NT2/D1 (cell line): ENCODE measurements around the gene C15orf40.

Experiments
- DNase-seq: peaks from one replicate; pipeline ENCODE4 v3.0.0-alpha.2; 2011; ENCODE audit warnings: low read depth, low spot score
- H3K27me3 ChIP-seq: 2 replicates; pipeline ENCODE4 v1.6.0; 2011; ENCODE audit warnings: mild to moderate bottlenecking; ENCODE audit not compliant: insufficient read length, insufficient read depth
- H3K36me3 ChIP-seq: 2 replicates; pipeline ENCODE4 v1.6.1; 2011; ENCODE audit warnings: mild to moderate bottlenecking, low read length, mixed read lengths; ENCODE audit not compliant: insufficient read depth, insufficient read length
- H3K4me1 ChIP-seq: 2 replicates; pipeline ENCODE4 v1.5.1; 2011; ENCODE audit not compliant: insufficient read depth, insufficient read length
- H3K4me3 ChIP-seq: 2 replicates; pipeline ENCODE4 v1.5.1; 2011; ENCODE audit warnings: low read depth; ENCODE audit not compliant: insufficient read length
- H3K9ac ChIP-seq: 2 replicates; pipeline ENCODE4 v1.6.0; 2011; ENCODE audit warnings: low read depth; ENCODE audit not compliant: insufficient read length
- H3K9me3 ChIP-seq: 2 replicates; pipeline ENCODE4 v1.5.1; 2011; ENCODE audit warnings: mild to moderate bottlenecking, low read length; ENCODE audit not compliant: insufficient read depth
- SUZ12 ChIP-seq: IDR thresholded peaks from 2 replicates; pipeline ENCODE4 v1.6.1; 2011; ENCODE audit not compliant: insufficient read length, insufficient read depth; ENCODE audit errors: extremely low read depth
- YY1 ChIP-seq: IDR thresholded peaks from 2 replicates; pipeline ENCODE4 v1.6.1; 2011; ENCODE audit not compliant: insufficient read length, insufficient read depth
- ZNF274 ChIP-seq: IDR thresholded peaks from 2 replicates; pipeline ENCODE4 v1.6.1; 2011; ENCODE audit warnings: mild to moderate bottlenecking, low read depth, low read length

Gene C15orf40

DNA sequence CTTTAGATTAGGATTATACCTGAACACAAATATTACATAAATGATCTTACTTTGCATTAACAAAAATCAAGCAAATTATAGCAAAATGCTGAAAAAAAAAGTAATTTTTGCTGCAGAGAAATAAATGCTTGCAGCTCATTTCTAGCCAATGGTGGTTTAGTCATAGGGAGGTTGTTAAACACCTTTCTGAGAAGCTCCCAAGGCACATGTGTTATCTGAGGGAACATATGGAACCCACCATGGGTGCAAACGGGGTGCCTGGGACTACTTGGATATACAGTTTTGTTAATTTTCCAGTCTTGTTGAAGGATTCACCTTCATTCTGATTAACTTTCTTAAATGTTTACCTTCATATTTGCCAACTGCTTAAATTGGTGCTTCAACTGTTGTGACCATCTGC lies 34.4 kb downstream of the C15orf40 start:
- Histone ChIP-seq H3K4me1 (no peaks in the 10 kb centered on the region), H3K4me3 (no peak overlapping the region), H3K27me3 (no peaks in the 10 kb centered on the region), H3K9me3 (no peaks in the 10 kb centered on the region), H3K9ac (no peak overlapping the region), H3K36me3 (no peaks in the 10 kb centered on the region)
- no peak for DNase-seq
- TF ChIP-seq ZNF274 (no peak), YY1 (no peak), SUZ12 (no peak)

DNA sequence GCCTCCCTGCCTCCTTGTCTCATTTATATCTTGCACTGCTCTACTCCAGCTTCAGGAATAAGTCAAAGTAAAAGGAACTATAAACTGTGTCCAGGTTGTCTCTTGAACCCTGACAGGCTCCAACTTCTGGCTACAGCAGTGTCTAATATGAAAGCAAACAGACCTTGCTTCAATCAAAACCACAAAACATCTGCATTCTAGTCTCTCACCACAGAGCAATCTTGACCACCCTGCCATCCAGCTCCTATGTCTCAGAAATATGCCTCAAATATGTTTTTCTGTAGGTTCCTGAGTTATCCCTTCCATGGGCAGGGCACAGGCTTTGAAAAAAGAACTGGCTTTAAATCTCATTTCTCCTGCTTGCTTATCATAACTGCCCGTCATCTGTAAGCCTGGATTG lies 38.4 kb downstream of the C15orf40 start:
- DNase-seq = no peak
- Histone ChIP-seq H3K36me3 (no peaks in the 10 kb centered on the region), H3K9ac (no peak overlapping the region), H3K27me3 (no peaks in the 10 kb centered on the region), H3K4me3 (no peak overlapping the region), H3K9me3 (no peaks in the 10 kb centered on the region), H3K4me1 (no peaks in the 10 kb centered on the region)
- TF ChIP-seq YY1 (no peak), SUZ12 (no peak), ZNF274 (no peak)

DNA sequence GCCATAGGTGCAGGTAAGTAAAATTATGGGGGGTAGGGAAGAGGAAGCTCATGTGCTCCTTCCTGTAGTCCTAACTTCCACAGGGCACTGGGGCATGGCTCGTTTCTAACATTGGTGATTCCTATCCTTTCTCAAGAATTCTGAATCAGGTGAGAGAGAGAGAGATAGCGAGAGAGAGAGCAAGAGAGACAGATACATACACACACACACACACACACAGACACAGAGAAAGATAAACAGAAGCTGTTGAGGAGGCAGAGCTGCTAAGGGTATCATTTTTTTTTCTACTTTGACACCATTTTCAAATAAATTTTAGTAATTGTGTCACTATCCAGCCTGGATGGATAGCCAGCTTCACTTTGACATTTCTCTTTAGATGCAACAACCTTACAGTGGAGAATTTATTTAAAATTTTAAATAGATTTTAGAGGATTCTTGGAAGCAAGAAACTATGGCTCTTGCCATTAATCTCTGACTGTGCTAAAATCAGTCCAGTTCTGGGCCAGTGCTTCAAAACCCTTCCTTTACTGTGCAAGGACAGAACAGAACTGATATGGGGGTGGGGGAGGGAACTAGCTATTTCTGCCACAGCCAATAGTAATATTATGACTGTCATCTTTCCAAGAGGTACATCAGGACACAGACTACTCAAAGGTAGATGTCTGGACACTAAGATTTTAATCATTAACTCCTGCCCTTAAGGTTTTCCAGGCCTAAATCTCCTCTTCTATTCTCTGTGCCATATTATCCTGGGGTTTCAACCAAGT lies 40.0 kb downstream of the C15orf40 start:
- H3K27me3 ChIP-seq = no peaks in the 10 kb centered on the region
- no peak for TF ChIP-seq ZNF274
- no peak for TF ChIP-seq SUZ12
- TF ChIP-seq YY1 = no peak
- no peak overlapping the region for H3K4me3 ChIP-seq
- H3K9ac ChIP-seq = no peak overlapping the region
- no peaks in the 10 kb centered on the region for H3K36me3 ChIP-seq
- no peaks in the 10 kb centered on the region for H3K9me3 ChIP-seq
- DNase-seq = no peak
- H3K4me1 ChIP-seq = no peaks in the 10 kb centered on the region

DNA sequence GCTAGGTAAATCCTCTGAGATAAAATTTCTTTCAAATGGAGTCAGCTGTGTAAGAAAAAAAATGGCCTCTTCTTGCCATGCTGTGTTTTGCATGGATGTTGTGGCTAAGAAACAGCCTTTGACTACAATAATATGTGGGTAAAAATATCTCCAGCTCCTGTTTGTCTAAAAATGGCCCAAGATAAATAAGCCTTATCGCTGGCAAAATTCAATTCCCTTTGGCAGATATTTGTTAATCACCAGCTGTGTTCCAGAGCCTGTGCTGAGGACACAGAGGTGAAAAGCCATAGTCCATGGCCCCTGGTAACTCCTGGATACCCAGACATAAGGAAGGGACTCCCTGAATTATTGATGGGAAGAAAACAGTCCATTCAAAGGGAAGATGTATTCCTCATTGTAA lies 40.7 kb downstream of the C15orf40 start:
- Histone ChIP-seq H3K27me3 (no peaks in the 10 kb centered on the region), H3K9ac (no peak overlapping the region), H3K36me3 (no peaks in the 10 kb centered on the region), H3K4me1 (no peaks in the 10 kb centered on the region), H3K4me3 (no peak overlapping the region), H3K9me3 (no peaks in the 10 kb centered on the region)
- TF ChIP-seq SUZ12 = no peak
- no peak for TF ChIP-seq YY1
- no peak for TF ChIP-seq ZNF274
- no peak for DNase-seq

DNA sequence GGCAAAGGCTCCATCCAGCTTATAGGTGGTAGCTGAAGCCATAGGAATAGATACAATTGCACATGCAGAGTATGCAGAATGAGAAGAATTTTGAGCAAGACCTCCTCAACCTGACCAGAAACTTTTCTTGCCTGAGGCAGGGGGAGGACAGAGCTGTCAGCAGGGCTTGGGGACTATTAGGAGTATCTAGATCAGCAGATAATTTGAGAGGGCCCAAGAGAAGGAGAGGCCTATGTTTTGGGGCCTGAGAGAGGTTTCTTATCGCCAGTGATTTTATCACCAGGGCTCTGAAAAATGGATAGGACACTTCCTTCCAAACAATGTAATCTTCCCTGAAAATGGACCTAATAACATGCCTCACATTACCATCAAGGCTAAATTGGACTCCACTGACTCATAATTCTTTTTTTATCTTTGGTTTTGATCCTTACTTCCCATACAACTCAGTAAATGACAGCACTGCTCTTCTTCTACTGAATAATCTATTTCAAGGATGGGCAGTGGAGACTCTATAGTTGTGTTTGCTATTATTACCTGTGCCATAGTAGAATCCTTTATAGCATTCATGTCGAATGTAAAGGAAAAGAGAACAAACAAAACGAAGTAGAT lies 41.3 kb downstream of the C15orf40 start:
- Histone ChIP-seq H3K9ac (no peak overlapping the region), H3K4me1 (no peaks in the 10 kb centered on the region), H3K4me3 (no peak overlapping the region), H3K27me3 (no peaks in the 10 kb centered on the region), H3K9me3 (no peaks in the 10 kb centered on the region), H3K36me3 (no peaks in the 10 kb centered on the region)
- DNase-seq = no peak
- TF ChIP-seq YY1 (no peak), ZNF274 (no peak), SUZ12 (no peak)

DNA sequence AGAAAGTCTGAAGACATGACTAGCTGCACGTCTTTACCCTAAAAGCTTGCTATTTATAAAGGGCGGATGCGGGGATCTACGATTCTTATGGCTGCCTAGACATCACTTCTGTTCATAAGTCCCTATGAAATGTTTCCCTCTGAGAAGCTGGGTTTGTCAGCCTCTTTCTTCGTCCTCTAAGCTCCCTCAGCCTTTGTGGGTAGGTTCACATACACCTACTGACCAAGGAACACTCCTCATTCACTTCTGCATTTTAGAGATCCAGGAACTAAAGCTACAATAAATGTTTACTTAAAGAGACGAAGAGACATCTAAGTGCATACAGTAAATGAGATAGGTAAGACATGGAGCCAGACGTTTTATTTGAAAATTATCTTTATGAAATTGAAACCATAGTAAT lies 42.1 kb downstream of the C15orf40 start:
- no peaks in the 10 kb centered on the region for H3K9me3 ChIP-seq
- TF ChIP-seq ZNF274 = no peak
- TF ChIP-seq SUZ12 = no peak
- no peak overlapping the region for H3K9ac ChIP-seq
- no peaks in the 10 kb centered on the region for H3K36me3 ChIP-seq
- no peak overlapping the region for H3K4me3 ChIP-seq
- DNase-seq = no peak
- no peaks in the 10 kb centered on the region for H3K4me1 ChIP-seq
- no peaks in the 10 kb centered on the region for H3K27me3 ChIP-seq

DNA sequence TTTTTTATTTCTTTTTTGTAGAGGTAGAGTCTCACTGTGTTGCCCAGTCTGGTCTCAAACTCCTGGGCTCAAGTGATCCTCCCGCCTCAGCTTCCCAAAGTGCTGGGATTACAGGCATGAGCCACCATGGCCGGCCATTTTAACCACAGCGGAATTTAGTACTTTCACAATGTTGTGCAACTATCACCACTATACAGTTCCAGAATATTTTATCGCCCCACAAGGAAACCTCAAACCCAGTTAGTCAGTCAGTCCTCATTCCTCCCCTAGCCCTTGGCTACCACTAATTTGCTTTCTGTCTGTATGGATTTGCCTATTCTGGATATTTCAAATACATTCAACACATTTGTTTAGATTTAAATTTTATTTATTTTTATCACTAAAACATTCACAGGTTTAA lies 43.4 kb downstream of the C15orf40 start:
- Histone ChIP-seq H3K27me3 (no peaks in the 10 kb centered on the region), H3K4me1 (no peaks in the 10 kb centered on the region), H3K4me3 (no peak overlapping the region), H3K36me3 (no peaks in the 10 kb centered on the region), H3K9ac (no peak overlapping the region), H3K9me3 (no peaks in the 10 kb centered on the region)
- TF ChIP-seq YY1 (no peak), SUZ12 (no peak), ZNF274 (no peak)
- no peak for DNase-seq
